GM18867 (cell line): ENCODE measurements around the gene UGGT1.

Experiments used
- ATAC-seq: cut with Tn5 transposase; IDR thresholded peaks from one replicate; pipeline ENCODE4 v1.9.1; 2021; ENCODE audit warnings: mild to moderate bottlenecking, moderate library complexity; ENCODE audit not compliant: unreplicated experiment

Gene UGGT1

GRCh38 chr2:128103407-128103806, 12.4 kb downstream of the UGGT1 start:
- ATAC-seq, result no peak

- ATAC-seq, result no peak
Observed at GRCh38 chr2:128105072-128105471, 14.1 kb downstream of the UGGT1 start.

GRCh38 chr2:128108166-128108565, 17.2 kb downstream of the UGGT1 start:
- no peak for ATAC-seq

- no peak for ATAC-seq
Observed at GRCh38 chr2:128109243-128109642, 18.2 kb downstream of the UGGT1 start.

- ATAC-seq, result no peak
Observed at GRCh38 chr2:128115921-128116623, 25.1 kb downstream of the UGGT1 start.

- ATAC-seq, result no peak
Observed at GRCh38 chr2:128134573-128134972, 43.6 kb downstream of the UGGT1 start.

- no peak for ATAC-seq
Observed at GRCh38 chr2:128137094-128137616, 46.2 kb downstream of the UGGT1 start.

GRCh38 chr2:128139624-128140023, 48.6 kb downstream of the UGGT1 start:
- no peak for ATAC-seq

GRCh38 chr2:128145651-128146050, 54.7 kb downstream of the UGGT1 start:
- no peak for ATAC-seq

- no peak for ATAC-seq
Observed at GRCh38 chr2:128153786-128154185, 62.8 kb downstream of the UGGT1 start.

- ATAC-seq, result no peak
Observed at GRCh38 chr2:128154225-128154624, 63.2 kb downstream of the UGGT1 start.

- ATAC-seq, result no peak
Observed at GRCh38 chr2:128155970-128156369, 65.0 kb downstream of the UGGT1 start.

- no peak for ATAC-seq
Observed at GRCh38 chr2:128156812-128157211, 65.8 kb downstream of the UGGT1 start.

GRCh38 chr2:128157644-128158043, 66.6 kb downstream of the UGGT1 start:
- ATAC-seq, result no peak

GRCh38 chr2:128158176-128158575, 67.2 kb downstream of the UGGT1 start:
- ATAC-seq, result no peak

- no peak for ATAC-seq
Observed at GRCh38 chr2:128159437-128159836, 68.4 kb downstream of the UGGT1 start.

- ATAC-seq, result no peak
Observed at GRCh38 chr2:128160616-128161275, 69.7 kb downstream of the UGGT1 start.

GRCh38 chr2:128162266-128162665, 71.3 kb downstream of the UGGT1 start:
- no peak for ATAC-seq

- ATAC-seq, result no peak
Observed at GRCh38 chr2:128164311-128164710, 73.3 kb downstream of the UGGT1 start.

GRCh38 chr2:128166746-128167353, 75.8 kb downstream of the UGGT1 start:
- ATAC-seq, result no peak

GRCh38 chr2:128169094-128169493, 78.1 kb downstream of the UGGT1 start:
- ATAC-seq, result no peak

GRCh38 chr2:128169497-128169896, 78.5 kb downstream of the UGGT1 start:
- no peak for ATAC-seq
